ENCODE data around the gene BICRA.

DNA sequence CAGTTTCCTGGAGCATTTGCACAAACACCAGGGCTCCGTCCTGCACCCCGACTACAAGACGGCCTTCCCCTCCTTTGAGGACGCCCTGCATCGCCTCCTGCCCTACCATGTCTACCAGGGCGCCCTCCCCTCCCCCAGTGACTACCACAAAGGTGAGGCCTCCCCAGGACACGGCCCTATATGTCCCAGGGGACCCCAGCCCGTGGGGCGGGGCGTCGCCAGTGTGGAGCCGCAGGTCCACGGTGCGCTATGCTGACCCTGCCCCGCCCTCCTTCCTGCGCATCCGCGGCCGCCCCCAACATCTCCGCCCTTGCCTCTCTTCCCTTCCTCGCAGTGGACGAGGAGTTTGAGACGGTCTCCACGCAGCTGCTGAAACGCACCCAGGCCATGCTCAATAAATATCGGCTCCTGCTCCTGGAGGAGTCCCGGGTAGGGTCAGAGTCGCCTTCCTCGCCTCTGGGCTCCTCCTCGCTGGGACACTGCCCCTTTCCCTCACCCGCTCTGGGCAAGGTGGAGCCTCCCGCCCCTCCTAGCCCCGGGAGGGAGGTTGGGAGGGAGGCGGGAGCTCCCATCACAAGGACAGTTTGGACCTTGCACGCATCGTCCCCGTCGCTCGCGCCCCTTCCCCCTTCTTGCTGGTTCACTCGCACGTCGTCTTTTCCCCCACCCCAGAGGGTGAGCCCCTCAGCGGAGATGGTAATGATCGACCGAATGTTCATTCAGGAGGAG lies 89.9 kb downstream of the BICRA start:
- TF ChIP-seq, protein P1, sequence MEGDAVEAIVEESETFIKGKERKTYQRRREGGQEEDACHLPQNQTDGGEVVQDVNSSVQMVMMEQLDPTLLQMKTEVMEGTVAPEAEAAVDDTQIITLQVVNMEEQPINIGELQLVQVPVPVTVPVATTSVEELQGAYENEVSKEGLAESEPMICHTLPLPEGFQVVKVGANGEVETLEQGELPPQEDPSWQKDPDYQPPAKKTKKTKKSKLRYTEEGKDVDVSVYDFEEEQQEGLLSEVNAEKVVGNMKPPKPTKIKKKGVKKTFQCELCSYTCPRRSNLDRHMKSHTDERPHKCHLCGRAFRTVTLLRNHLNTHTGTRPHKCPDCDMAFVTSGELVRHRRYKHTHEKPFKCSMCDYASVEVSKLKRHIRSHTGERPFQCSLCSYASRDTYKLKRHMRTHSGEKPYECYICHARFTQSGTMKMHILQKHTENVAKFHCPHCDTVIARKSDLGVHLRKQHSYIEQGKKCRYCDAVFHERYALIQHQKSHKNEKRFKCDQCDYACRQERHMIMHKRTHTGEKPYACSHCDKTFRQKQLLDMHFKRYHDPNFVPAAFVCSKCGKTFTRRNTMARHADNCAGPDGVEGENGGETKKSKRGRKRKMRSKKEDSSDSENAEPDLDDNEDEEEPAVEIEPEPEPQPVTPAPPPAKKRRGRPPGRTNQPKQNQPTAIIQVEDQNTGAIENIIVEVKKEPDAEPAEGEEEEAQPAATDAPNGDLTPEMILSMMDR (IDR thresholded peaks at IDR 0.05): no peak
- no peak for TF ChIP-seq POLR2A (IDR thresholded peaks at IDR 0.05)

Data from testis (tissue), 2 donors.